HG03103 (cell line): ENCODE results near the gene GLIS1.

Source experiments
- ATAC-seq: cut with Tn5 transposase; IDR thresholded peaks from one replicate; pipeline ENCODE4 v1.9.1; 2021; ENCODE audit warnings: low read depth; ENCODE audit not compliant: unreplicated experiment

GLIS1 gene

DNA sequence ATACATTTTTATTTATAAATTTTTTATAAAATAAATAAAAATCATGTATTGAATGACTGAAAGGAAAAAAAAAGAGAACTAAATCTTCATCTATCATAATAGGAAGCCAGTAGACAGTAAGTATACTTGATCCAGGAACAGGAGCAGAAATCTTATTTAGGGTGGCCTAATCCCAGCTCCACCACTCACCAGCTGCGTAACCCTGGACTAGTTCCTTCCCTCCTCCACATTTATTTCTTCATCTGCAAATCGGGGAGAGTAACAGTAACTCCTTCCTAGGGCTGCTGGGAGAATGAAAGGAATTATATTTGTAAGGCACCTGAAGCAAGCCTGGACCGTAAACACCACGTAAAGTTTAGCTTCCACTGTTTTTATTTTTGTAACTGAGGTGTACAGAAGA, 17.9 kb downstream of the GLIS1 start:
- no peak for ATAC-seq

DNA sequence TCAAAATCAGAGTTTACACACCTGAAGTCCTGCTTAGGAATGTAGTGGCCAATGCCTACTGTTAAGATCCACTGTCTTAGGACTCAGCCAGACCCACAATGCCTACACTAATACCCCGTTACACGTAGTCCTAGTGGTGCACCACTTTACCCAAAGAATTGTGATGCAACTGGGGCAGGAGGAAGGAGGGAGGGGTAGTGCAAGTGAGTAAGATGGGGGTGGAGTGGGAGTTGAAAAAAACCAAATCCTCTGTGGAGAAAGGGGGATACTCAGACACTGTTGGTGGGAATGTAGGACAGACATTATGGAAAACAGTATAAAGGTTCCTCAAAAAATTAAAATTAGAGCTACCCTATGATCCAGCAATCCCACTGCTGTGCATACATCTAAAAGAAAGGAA, 19.5 kb downstream of the GLIS1 start:
- no peak for ATAC-seq

DNA sequence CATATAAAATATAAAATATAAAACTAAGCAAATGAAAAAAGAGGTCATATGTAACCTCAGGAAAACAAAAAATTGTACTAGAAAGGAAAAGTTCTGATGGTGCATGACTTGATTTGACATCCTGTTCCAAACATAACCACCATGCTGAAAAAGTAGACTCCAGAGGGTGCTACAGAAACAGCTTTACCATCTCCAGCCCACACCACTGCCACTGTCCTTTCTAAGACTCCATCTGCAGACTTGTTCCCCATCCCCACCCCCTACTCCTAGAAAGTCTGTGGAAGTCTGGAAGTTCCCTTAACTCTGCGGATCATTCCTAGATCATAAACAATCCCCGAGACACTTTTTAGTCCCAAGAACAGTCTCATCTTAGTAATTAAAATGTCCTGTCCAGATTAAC, 20.5 kb downstream of the GLIS1 start:
- ATAC-seq: no peak

DNA sequence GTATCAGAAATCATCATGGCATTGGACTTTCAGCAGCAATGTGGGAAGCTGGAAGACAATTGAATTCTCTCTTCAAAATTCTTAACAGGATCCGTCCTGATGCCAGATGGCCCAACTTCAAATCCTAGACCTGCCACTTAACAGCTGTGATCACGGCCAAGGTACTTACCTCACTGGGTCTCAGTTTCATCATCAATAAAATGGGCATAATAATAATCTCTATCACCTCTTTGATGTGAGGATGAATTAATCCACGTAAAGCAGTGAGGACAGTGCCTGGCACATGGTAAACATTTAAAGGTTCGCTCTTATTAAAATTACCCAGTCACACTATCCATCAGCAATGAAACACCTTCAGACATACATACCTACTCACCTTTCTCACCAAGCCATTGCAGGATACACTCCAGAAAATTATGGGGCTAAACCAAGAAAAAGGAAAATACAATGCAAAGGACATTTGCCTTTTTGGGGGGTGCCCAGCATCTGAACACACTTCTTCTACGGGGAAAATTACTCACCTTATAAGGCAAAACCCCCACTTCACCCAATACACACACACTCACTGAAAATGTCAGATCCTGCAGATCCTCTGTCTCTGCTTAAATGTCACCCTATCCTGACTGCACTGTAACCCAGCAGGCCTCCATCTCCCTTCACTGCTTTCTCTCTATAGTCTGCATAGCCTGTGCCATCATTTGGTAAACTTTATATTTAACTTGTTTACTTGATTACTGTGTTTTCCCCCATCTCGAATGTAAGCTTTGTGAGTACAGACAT, 21.7 kb downstream of the GLIS1 start:
- no peak for ATAC-seq

GRCh38 chr1:53716150-53716549, 22.8 kb downstream of the GLIS1 start:
- no peak for ATAC-seq

DNA sequence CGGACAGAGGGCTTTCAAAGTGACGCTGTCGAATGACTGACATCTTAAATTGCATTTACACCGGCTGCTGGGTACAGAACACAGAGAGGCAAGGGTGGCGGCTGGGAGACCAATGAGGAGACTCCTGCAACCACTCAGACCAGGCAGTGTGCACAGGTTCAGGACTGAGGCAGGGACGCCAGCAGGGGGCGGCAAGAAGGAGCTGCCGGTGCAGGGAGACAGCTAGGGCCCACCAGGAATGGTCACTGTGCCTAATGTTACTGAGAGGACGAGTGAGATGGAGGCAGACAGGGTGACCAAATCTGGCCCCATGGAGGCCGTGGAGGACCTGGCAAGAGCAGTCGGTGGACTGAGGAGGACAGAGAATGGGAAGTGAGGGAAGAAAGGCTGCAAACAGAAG, 23.5 kb downstream of the GLIS1 start:
- ATAC-seq: no peak

GRCh38 chr1:53712276-53712675, 26.7 kb downstream of the GLIS1 start:
- no peak for ATAC-seq

DNA sequence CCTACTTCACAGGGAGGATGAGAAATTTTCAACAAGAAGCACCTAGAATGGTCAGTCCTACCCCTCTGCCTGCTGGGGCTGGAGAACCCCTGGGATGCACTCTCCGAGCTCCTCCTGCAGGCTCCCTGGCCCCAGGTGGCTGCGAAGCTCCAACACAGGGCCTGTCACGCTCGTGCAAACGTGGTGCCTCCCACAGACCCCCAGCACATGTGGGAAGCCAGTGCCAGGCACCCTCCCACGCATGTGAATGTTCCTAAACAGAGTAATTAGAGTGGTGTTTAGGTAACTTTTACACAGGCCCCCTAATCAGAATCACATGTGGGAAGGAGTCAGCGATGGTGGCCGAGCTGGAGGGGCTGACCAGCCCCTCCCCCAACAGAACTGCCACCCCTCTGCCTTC, 28.4 kb downstream of the GLIS1 start:
- no peak for ATAC-seq

GRCh38 chr1:53708687-53709086, 30.3 kb downstream of the GLIS1 start:
- no peak for ATAC-seq

- no peak for ATAC-seq
Measured at GRCh38 chr1:53706356-53706755, 32.6 kb downstream of the GLIS1 start.

GRCh38 chr1:53705446-53706096, 33.4 kb downstream of the GLIS1 start:
- ATAC-seq: no peak

- ATAC-seq: no peak
Measured at GRCh38 chr1:53704804-53705445, 34.0 kb downstream of the GLIS1 start.

DNA sequence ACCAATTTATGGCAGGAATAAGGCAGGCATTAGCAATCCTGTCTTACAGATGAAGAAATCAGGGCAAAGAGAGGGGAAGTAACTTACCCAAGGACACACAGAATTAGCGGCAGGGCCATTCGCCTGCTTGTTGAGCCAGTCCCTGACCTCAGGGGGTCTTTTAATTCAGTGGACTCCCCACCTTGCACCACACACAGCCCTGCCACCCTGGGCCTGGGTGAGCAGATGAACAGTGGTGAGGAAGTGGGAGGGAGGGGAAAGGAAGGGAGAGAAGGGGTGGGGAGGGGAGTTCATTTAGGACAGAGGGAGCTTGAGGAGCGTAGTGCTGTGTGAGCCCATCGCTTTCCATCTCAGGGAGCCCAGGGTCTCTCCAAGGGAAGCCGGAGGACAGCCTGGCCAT, 34.7 kb downstream of the GLIS1 start:
- no peak for ATAC-seq

DNA sequence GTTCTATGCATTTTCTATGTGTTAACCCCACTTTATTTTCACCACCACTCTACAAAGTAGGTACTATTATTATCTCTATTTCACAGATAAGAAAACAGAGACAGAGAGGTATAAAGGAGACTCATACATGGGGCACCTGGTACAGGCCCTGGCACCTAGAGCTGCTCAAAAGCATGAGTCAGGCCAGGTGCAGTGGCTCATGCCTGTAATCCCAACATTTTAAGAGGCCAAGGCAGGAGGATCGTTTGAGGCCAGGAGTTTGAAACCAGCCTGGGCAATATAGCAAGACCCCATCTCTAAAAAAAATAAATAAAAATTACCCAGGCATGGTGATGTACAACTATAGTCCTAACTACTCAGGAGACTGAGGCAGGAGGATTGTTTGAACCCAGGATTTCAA, 35.8 kb downstream of the GLIS1 start:
- no peak for ATAC-seq

- ATAC-seq: no peak
Measured at GRCh38 chr1:53702341-53702740, 36.6 kb downstream of the GLIS1 start.

GRCh38 chr1:53700776-53701175, 38.2 kb downstream of the GLIS1 start:
- no peak for ATAC-seq

- no peak for ATAC-seq
Measured at GRCh38 chr1:53699981-53700380, 39.0 kb downstream of the GLIS1 start.

DNA sequence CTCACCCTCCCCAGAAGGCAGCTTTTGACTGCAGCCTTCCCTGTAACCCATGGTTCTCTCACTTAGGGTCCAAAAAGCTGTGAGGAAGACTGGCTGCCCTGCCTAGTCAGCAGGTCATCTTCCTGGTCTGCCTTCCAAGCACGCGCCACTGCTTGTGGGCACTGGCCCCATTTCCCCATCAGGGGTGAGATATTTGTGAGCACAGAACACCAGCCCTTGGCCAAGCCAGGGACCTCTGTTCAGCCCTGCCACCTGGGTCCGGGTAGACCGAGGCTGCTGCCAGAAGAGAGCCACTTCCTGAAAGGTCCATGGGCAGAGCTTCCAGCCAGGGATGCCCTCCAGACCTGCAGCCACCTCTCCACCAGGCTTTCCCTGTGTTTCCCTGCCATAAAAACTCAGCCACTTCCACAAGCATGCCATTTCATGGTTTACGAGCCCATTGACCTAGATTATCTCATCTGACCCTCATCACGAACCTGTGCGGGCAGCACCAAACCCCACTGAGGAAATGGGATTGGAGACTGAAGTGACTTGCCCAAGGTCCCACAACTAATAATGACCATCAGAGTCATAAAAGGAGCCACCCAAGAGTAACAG, 40.5 kb downstream of the GLIS1 start:
- ATAC-seq: no peak

- ATAC-seq: no peak
Measured at GRCh38 chr1:53697721-53698383, 41.1 kb downstream of the GLIS1 start.

DNA sequence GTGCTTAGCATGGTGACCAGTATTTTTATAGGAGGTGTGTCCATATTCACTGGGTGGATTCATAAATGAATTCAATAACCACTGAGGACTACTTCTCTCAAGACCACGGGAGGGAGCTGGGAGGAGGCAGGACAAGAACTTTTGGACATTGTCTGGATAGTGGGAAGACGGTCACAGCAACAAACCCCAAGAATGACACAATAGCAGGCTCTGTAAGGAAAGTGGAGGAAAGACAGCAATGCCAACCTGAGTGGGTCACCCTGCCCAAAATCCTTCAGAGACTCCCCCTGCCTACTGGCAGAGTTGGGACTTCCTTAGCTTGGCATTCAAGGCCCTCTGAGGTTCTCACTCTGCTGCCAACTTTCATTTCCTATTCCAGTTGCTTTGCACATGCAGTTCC, 42.0 kb downstream of the GLIS1 start:
- no peak for ATAC-seq

DNA sequence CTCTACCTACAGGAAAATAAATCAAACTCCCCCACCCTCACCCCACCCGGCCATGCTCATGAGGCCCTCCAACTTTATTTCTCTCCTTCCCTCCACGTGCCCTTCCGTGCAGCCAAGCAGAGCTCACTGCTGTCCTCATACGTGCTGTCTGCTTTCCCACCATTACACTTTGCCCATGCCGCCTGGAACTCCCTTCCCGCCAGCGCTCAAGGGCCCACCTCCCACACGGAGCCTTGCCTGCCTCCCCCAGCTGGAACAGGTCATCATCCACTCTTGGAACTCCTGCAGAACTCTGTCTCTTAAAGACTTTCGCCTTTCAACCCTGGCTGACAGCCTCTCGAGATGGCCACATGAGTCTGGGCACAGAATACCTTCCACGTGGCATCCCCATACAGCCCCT, 42.4 kb downstream of the GLIS1 start:
- no peak for ATAC-seq
